GM23248 (cell line): ENCODE measurements around the gene PPP2R5A.

ENCODE experiments used
- EZH2 ChIP-seq: fragments of 200-600 bp; sonication (generic); IDR thresholded peaks from 2 replicates; pipeline ENCODE4 v1.6.1; 2018; ENCODE audit warnings: antibody characterized with exemption, mild to moderate bottlenecking; ENCODE audit not compliant: insufficient read depth, poor library complexity, severe bottlenecking
- EZH2phosphoT487 ChIP-seq: fragments of 200-600 bp; sonication (generic); IDR thresholded peaks from 2 replicates; pipeline ENCODE4 v1.6.1; 2018; ENCODE audit warnings: antibody characterized with exemption, moderate library complexity, mild to moderate bottlenecking, low read depth; ENCODE audit not compliant: insufficient read depth

GRCh38 chr1:212351588-212352362 is 66.6 kb downstream of the PPP2R5A start:
- TF ChIP-seq EZH2 (no peak), EZH2phosphoT487 (no peak)
